Spleen (tissue), 13 donors: ENCODE results near the gene ADAM21. TPM values are rescaled to one million over a fixed set of nuclear protein-coding genes. Genes with fewer than 3 reads are reported as not detected.
"Not testable (repeated sequence)": the region's sequence is repeated elsewhere in the genome, so short reads cannot be mapped to it uniquely, and the experiment has no call there.

Experiments used
- DNase-seq: peaks from one replicate; pipeline ENCODE4 v3.0.0-alpha.2; 2020
- H3K27ac ChIP-seq, 8 donors: fragments of 200-600 bp; sonication (generic) in 7 of 8; 1 replicate in 4 of 8; 2 replicates in 4 of 8; pipeline versions ENCODE4 v1.5.0 to v1.8.0; 2016 to 2021; ENCODE audit warnings: inconsistent platforms in 4 of 8, mild to moderate bottlenecking in 4 of 8, moderate library complexity in 1 of 8
- H3K27me3 ChIP-seq, 7 donors: fragments of 200-600 bp; sonication (generic) in 6 of 7; replicated peaks in 1 of 7; 1 replicate in 4 of 7; 2 replicates in 3 of 7; pipeline versions ENCODE4 v1.5.0 to v1.8.0; 2016 to 2021; ENCODE audit warnings: inconsistent platforms in 3 of 7, mild to moderate bottlenecking in 1 of 7
- H3K36me3 ChIP-seq, 6 donors: fragments of 200-600 bp; sonication (generic) in 5 of 6; 1 replicate in 4 of 6; 2 replicates in 2 of 6; pipeline versions ENCODE4 v1.5.0 to v1.8.0; 2016 to 2021; ENCODE audit warnings: inconsistent platforms in 2 of 6
- H3K4me1 ChIP-seq, 6 donors: fragments of 200-600 bp; sonication (generic) in 5 of 6; 1 replicate in 3 of 6; 2 replicates in 3 of 6; pipeline versions ENCODE4 v1.5.0 to v1.8.0; 2016 to 2021; ENCODE audit warnings: inconsistent platforms in 3 of 6
- H3K4me3 ChIP-seq, 8 donors: fragments of 200-600 bp; sonication (generic) in 7 of 8; 1 replicate in 4 of 8; 2 replicates in 4 of 8; pipeline versions ENCODE4 v1.5.0 to v1.8.0; 2016 to 2021; ENCODE audit warnings: inconsistent platforms in 4 of 8, mild to moderate bottlenecking in 4 of 8, moderate library complexity in 2 of 8
- H3K9me3 ChIP-seq, 8 donors: fragments of 200-600 bp; sonication (generic) in 7 of 8; 1 replicate in 4 of 8; 2 replicates in 4 of 8; pipeline versions ENCODE4 v1.5.0 to v1.8.0; 2016 to 2021; ENCODE audit warnings: inconsistent platforms in 4 of 8
- POLR2A ChIP-seq, 3 donors: fragments of 450-650 bp; IDR thresholded peaks; one replicate each; pipeline ENCODE4 v1.5.1; 2017; ENCODE audit warnings: antibody characterized with exemption in 3 of 3, mild to moderate bottlenecking in 1 of 3
- POLR2AphosphoS5 ChIP-seq, 3 donors: sonication (generic); formaldehyde crosslinking; IDR thresholded peaks; one replicate each; pipeline ENCODE4 v1.5.1; 2017; ENCODE audit warnings: antibody characterized with exemption in 3 of 3
- WGBS, 5 donors: extraction: QIAGEN DNeasy Blood & Tissue Kit in 3 of 5; methylation state at CpG; one replicate each; pipeline versions ENCODE4 v1.1.5 to v1.1.7; 2013 to 2018; 5-methylcytosine and 5-hydroxymethylcytosine counted together
- intact Hi-C: fragments of 100-400 bp; cut with DNase I; formaldehyde crosslinking; loops from one replicate; pipeline ENCODE4 v1.15.0; 2023; ENCODE audit warnings: low total_unique reads
- long read RNA-seq, 2 donors: transcript quantifications; one replicate each; lab custom pipeline, GENCODE V29; 2026
- polyA plus RNA-seq, 3 donors: library from polyadenylated mRNA; stranded (reverse); fragments of 200-250 nt; gene quantifications; one replicate each; pipeline ENCODE4 v1.2.1, GENCODE V29; 2013
- total RNA-seq, 7 donors: library from RNA; depleted of rRNA in 3 of 7; stranded (reverse); fragments of >200 nt in 3 of 7; fragmentation: NEBNext Ultra II Directional in 4 of 7; extraction: Animal tissue kit (Norgen Biotek cat#: 25700) in 4 of 7; gene quantifications; one replicate each; pipeline versions ENCODE4 v1.1.0 to v1.2.1, GENCODE V29; 2016 to 2021
- TF ChIP-seq, protein P1 (sequence below), 11 experiments: fragments of 200-600 bp in 7 of 11; fragments of 450-650 bp in 4 of 11; sonication (generic) in 4 of 11; IDR thresholded peaks in 8 of 11; conservative IDR thresholded peaks in 3 of 11; 1 replicate in 7 of 11; 2 replicates in 4 of 11; pipeline versions ENCODE4 v1.4.0 to v1.8.0; 2016 to 2021; ENCODE audit warnings: antibody characterized with exemption in 11 of 11, inconsistent platforms in 4 of 11, mild to moderate bottlenecking in 1 of 11
- donor health status: healthy with polysubstance abuse.
- donor health status: DM: no; HTN: no; CAD: no; lungs with moderate emphysema.
- donor health status: DM: no; HTN: no; CAD: no.
- donor health status: Bipolar disorder and iron deficiency.
- donor health status: healthy.
- donor health status: DM: no; HTN: no; CAD: no.
- donor health status: DM: yes; HTN: yes; CAD: no.

ADAM21 gene
- total RNA-seq (under 1 TPM in 3 of 7 donors, not detected in 4; 0.16 to 0.23 (median 0.18) TPM), polyA plus RNA-seq (under 1 TPM in 1 of 3 donors, not detected in 2; 0.06 TPM)
- long read RNA-seq, donor 1, result 0 reads
- long read RNA-seq, donor 2, result 0 reads

GRCh38 chr14:70451874-70452273 lies at the start of gene ADAM21:
ADAM21 (plus strand) TSS chr14:70452174; CDS start chr14:70457500, 5,326 bp downstream.
- WGBS, 5 donors, result 88 to 100% (median 95%) methylated on average over 1 of the region's 1 CpG

DNA sequence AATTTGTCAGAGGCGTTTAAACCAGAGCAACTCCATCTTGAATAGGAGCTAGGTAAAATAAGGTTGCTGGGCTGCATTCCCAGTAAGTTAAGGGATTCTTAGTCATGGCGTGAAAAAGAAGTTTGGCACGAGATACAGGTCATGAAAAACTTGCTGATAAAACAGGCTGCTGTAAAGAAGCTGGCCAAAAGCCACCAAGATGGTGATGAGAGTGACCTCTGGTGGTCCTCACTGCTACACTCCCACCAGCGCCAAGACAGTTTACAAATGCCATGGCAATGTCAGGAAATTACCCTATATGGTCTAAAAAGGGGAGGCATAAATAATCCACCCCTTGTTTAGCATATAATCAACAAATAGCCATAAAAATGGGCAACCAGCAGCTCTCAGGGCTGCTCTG lies 48.6 kb upstream of the ADAM21 start:
- H3K27me3 ChIP-seq, H3K27ac ChIP-seq, H3K4me3 ChIP-seq, DNase-seq, H3K9me3 ChIP-seq, H3K4me1 ChIP-seq, intact Hi-C loops: not testable (repeated sequence)
- 78 to 83% (median 83%) methylated on average over 4 of the region's 4 CpGs for WGBS, 5 donors
- peaks cover 0 to 57% (median 3%) of the 10 kb centered on the region in 6 donors for H3K36me3 ChIP-seq

More at GRCh38 chr14:70451874-70452273, at the start of gene ADAM21:
- Histone ChIP-seq H3K27ac (no peak within 1 kb of the TSS), H3K36me3 (no peaks in the 10 kb centered on the region), H3K27me3 (no peaks in the 10 kb centered on the region), H3K4me3 (no peak within 1 kb of the TSS), H3K9me3 (peaks cover 0 to 3% (median 0%) of the 10 kb centered on the region in 8 donors), H3K4me1 (no peaks in the 10 kb centered on the region)
- no peak for DNase-seq
- intact Hi-C loops, result no loop called here
- no peak for TF ChIP-seq POLR2AphosphoS5 (IDR thresholded peaks at IDR 0.05)
- TF ChIP-seq, protein P1, sequence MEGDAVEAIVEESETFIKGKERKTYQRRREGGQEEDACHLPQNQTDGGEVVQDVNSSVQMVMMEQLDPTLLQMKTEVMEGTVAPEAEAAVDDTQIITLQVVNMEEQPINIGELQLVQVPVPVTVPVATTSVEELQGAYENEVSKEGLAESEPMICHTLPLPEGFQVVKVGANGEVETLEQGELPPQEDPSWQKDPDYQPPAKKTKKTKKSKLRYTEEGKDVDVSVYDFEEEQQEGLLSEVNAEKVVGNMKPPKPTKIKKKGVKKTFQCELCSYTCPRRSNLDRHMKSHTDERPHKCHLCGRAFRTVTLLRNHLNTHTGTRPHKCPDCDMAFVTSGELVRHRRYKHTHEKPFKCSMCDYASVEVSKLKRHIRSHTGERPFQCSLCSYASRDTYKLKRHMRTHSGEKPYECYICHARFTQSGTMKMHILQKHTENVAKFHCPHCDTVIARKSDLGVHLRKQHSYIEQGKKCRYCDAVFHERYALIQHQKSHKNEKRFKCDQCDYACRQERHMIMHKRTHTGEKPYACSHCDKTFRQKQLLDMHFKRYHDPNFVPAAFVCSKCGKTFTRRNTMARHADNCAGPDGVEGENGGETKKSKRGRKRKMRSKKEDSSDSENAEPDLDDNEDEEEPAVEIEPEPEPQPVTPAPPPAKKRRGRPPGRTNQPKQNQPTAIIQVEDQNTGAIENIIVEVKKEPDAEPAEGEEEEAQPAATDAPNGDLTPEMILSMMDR (IDR thresholded peaks at IDR 0.05 in 8 of 11, conservative IDR thresholded peaks at IDR 0.05 in 3 of 11), result no peak

DNA sequence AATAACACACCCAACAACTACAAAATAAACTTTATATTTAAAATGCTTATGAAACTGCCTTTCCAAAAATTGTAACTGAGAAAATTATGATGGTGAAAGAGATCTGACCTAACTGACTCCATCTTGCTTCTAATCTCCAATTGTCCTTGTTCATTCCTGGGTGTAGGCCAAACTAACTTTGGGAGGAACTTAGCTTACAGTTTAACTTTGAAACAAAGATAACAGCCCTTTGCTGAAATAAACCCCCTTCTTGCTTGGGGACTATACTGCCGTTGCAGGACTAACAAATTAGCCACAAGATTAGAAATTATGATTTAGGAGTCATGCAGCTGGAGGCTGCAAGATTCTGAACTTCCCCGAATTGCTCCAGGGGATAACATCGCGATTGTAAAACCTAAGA lies 45.8 kb upstream of the ADAM21 start:
- WGBS, 5 donors, result 89 to 99% (median 92%) methylated on average over 4 of the region's 4 CpGs
- H3K9me3 ChIP-seq, intact Hi-C loops, H3K4me1 ChIP-seq, DNase-seq, H3K27ac ChIP-seq, H3K27me3 ChIP-seq, H3K4me3 ChIP-seq: not testable (repeated sequence)
- peaks cover 0 to 61% (median 4%) of the 10 kb centered on the region in 6 donors for H3K36me3 ChIP-seq

DNA sequence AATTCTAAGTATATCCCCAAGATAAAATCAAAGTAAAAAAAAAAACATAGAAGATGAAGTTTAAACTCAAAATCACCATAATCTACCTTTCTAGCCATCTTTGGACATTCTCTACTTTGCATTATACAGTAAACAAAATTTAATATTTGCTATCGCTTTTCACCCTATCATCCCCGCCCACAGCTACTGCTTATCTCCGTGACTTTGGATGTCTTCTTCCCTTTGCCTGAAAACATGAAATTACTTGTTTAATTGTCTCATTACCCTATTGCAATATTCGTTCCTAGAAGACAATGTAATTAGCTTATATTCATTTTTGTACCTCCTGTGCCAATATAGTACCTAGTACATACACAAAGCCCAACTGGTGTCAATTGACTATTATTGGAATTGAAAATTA lies 44.4 kb upstream of the ADAM21 start:
- H3K4me1 ChIP-seq, result peaks cover 0 to 6% (median 0%) of the 10 kb centered on the region in 6 donors
- H3K36me3 ChIP-seq, result peaks cover 0 to 63% (median 4%) of the 10 kb centered on the region in 6 donors
- DNase-seq, result no peak
- no peak overlapping the region for H3K4me3 ChIP-seq
- H3K27me3 ChIP-seq, result no peaks in the 10 kb centered on the region
- H3K9me3 ChIP-seq, result no peaks in the 10 kb centered on the region
- TF ChIP-seq POLR2A (IDR thresholded peaks at IDR 0.05) (no peak), POLR2AphosphoS5 (IDR thresholded peaks at IDR 0.05) (no peak)
- TF ChIP-seq, protein P1 (IDR thresholded peaks at IDR 0.05 in 8 of 11, conservative IDR thresholded peaks at IDR 0.05 in 3 of 11), result no peak
- no peak overlapping the region for H3K27ac ChIP-seq
- WGBS, 5 donors, result 94 to 97% (median 95%) methylated on average over 4 of the region's 4 CpGs
- intact Hi-C loops, result no loop called here

GRCh38 chr14:70415788-70416187 lies 36.2 kb upstream of the ADAM21 start:
- 55 to 75% (median 73%) methylated on average over 2 of the region's 2 CpGs for WGBS, 5 donors
- Histone ChIP-seq H3K27me3 (no peaks in the 10 kb centered on the region), H3K4me3 (peak overlapping the region in 7 of 8 donors; percentile 66 to 87 (median 77)), H3K27ac (no peak overlapping the region), H3K4me1 (peaks cover 12 to 51% (median 24%) of the 10 kb centered on the region in 6 donors), H3K9me3 (no peaks in the 10 kb centered on the region), H3K36me3 (peaks cover 0 to 28% (median 0%) of the 10 kb centered on the region in 6 donors)
- intact Hi-C loops, result no loop called here
- DNase-seq, result no peak
- no peak for TF ChIP-seq POLR2A (IDR thresholded peaks at IDR 0.05)
- TF ChIP-seq POLR2AphosphoS5 (IDR thresholded peaks at IDR 0.05), result no peak
- TF ChIP-seq, protein P1 (IDR thresholded peaks at IDR 0.05 in 8 of 11, conservative IDR thresholded peaks at IDR 0.05 in 3 of 11), result no peak
